Measurements from ENCODE around the gene SLC16A14. TPM values are rescaled to one million over a fixed set of nuclear protein-coding genes. Genes with fewer than 3 reads are reported as not detected.

Gene SLC16A14
- polyA plus RNA-seq, 3 donors: not detected

DNA sequence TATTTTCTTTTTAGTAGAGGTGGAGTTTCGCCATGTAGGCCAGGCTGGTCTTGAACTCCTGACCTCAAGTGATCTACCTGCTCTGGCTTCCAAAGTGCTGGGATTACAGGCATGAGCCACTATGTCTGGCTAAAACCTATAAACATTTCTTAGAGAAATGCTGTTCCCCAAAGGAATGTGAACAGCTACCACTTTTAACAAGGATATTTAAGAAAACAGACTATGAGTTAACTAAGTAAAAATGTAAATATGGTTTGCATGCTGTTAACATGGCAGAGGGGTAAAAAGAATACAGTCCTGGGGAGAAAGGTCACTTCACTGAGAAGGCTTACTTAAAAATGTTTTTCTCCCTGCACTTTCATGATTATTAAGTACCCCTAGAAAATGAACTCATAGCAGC is 57.1 kb downstream of the SLC16A14 start:
- Histone ChIP-seq H3K4me3 (replicated peaks in 1 of 3; ENCODE audit: low read depth in 2 of 3, low read length in 3 of 3) (no peak overlapping the region), H3K4me1 (ENCODE audit: control insufficient read depth in 1 of 2, insufficient read depth in 2 of 2, low read length in 2 of 2) (no peaks in the 10 kb centered on the region), H3K27ac (ENCODE audit: low read depth in 1 of 2, low read length in 2 of 2) (no peak overlapping the region), H3K79me2 (ENCODE audit: insufficient read depth, low read length) (no peaks in the 10 kb centered on the region), H3K27me3 (ENCODE audit: control insufficient read depth in 2 of 2, insufficient read depth in 2 of 2, low read length in 2 of 2) (no peaks in the 10 kb centered on the region), H2AFZ (ENCODE audit: insufficient read depth, low read depth, low read length, poor library complexity, severe bottlenecking) (no peak overlapping the region), H3K36me3 (replicated peaks in 1 of 2; ENCODE audit: control insufficient read depth in 1 of 2, insufficient read depth in 2 of 2, low read length in 2 of 2) (no peaks in the 10 kb centered on the region), H3K4me2 (replicated peaks; ENCODE audit: extremely low read depth, low read length, poor library complexity, severe bottlenecking) (no peak overlapping the region), H4K20me1 (ENCODE audit: insufficient read depth, low read length) (no peaks in the 10 kb centered on the region), H3K9ac (ENCODE audit: insufficient read depth, low read length, poor library complexity, severe bottlenecking) (no peak overlapping the region), H3K9me3 (replicated peaks in 1 of 2; ENCODE audit: control insufficient read depth in 1 of 2, insufficient read depth in 1 of 2, low read length in 2 of 2) (no peaks in the 10 kb centered on the region)
- Mint-ChIP-seq H3K9me3 (peaks cover 0 to 6% (median 0%) of the 10 kb centered on the region in 7 donors), H3K4me3 (no peak overlapping the region), H3K27ac (no peak overlapping the region), H3K27me3 (ENCODE audit: low read depth in 3 of 3) (peaks cover 0 to 1% (median 0%) of the 10 kb centered on the region in 3 donors), H3K4me1 (peaks cover 8% of the 10 kb centered on the region), H3K36me3 (no peaks in the 10 kb centered on the region)
- no CpG with 5 or more reads among the region's 1 CpG for whole genome bisulfite sequencing (ENCODE audit: insufficient coverage)
- DNase-seq: no peak
- TF ChIP-seq, protein P1, sequence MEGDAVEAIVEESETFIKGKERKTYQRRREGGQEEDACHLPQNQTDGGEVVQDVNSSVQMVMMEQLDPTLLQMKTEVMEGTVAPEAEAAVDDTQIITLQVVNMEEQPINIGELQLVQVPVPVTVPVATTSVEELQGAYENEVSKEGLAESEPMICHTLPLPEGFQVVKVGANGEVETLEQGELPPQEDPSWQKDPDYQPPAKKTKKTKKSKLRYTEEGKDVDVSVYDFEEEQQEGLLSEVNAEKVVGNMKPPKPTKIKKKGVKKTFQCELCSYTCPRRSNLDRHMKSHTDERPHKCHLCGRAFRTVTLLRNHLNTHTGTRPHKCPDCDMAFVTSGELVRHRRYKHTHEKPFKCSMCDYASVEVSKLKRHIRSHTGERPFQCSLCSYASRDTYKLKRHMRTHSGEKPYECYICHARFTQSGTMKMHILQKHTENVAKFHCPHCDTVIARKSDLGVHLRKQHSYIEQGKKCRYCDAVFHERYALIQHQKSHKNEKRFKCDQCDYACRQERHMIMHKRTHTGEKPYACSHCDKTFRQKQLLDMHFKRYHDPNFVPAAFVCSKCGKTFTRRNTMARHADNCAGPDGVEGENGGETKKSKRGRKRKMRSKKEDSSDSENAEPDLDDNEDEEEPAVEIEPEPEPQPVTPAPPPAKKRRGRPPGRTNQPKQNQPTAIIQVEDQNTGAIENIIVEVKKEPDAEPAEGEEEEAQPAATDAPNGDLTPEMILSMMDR (IDR thresholded peaks at IDR 0.05): no peak
- intact Hi-C loops (cut with micrococcal nuclease): no loop called here

DNA sequence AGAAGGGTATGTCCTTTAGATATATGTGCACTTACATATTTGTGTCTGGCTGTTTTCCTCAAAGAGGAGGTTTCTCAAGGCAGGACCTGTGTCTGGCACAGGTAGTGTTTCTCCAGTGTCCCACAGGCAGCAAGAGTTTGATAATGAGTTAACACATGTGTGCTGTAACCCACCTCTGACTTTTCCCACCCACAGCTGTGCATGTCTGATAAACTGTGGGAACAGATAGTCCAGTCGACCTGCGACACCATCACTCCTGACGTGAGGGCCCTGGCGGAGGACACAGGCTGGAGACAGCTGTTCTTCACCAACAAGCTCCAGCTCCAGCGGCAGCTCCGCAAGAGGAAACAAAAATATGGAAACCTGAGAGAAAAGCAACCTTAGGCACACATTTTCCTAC is 58.2 kb downstream of the SLC16A14 start:
- Mint-ChIP-seq H3K27ac (no peak overlapping the region), H3K27me3 (ENCODE audit: low read depth in 3 of 3) (peaks cover 0 to 1% (median 0%) of the 10 kb centered on the region in 3 donors), H3K4me1 (peaks cover 8% of the 10 kb centered on the region), H3K36me3 (no peaks in the 10 kb centered on the region), H3K4me3 (no peak overlapping the region), H3K9me3 (peaks cover 0 to 2% (median 0%) of the 10 kb centered on the region in 7 donors)
- Histone ChIP-seq H3K79me2 (ENCODE audit: insufficient read depth, low read length) (no peaks in the 10 kb centered on the region), H3K27me3 (ENCODE audit: control insufficient read depth in 2 of 2, insufficient read depth in 2 of 2, low read length in 2 of 2) (no peaks in the 10 kb centered on the region), H3K36me3 (replicated peaks in 1 of 2; ENCODE audit: control insufficient read depth in 1 of 2, insufficient read depth in 2 of 2, low read length in 2 of 2) (no peaks in the 10 kb centered on the region), H3K4me2 (replicated peaks; ENCODE audit: extremely low read depth, low read length, poor library complexity, severe bottlenecking) (no peak overlapping the region), H3K27ac (ENCODE audit: low read depth in 1 of 2, low read length in 2 of 2) (no peak overlapping the region), H3K9ac (ENCODE audit: insufficient read depth, low read length, poor library complexity, severe bottlenecking) (no peak overlapping the region), H2AFZ (ENCODE audit: insufficient read depth, low read depth, low read length, poor library complexity, severe bottlenecking) (no peak overlapping the region), H4K20me1 (ENCODE audit: insufficient read depth, low read length) (no peaks in the 10 kb centered on the region), H3K9me3 (replicated peaks in 1 of 2; ENCODE audit: control insufficient read depth in 1 of 2, insufficient read depth in 1 of 2, low read length in 2 of 2) (no peaks in the 10 kb centered on the region), H3K4me1 (ENCODE audit: control insufficient read depth in 1 of 2, insufficient read depth in 2 of 2, low read length in 2 of 2) (no peaks in the 10 kb centered on the region), H3K4me3 (replicated peaks in 1 of 3; ENCODE audit: low read depth in 2 of 3, low read length in 3 of 3) (no peak overlapping the region)
- DNase-seq: no peak
- TF ChIP-seq, protein P1 (IDR thresholded peaks at IDR 0.05): no peak
- intact Hi-C loops (cut with micrococcal nuclease): no loop called here
- 100% methylated on average over 5 of the region's 6 CpGs for WGBS (ENCODE audit: insufficient coverage)

Data from CD14-positive monocyte (primary cell).